COR-L47 (cell line): ENCODE measurements around the gene RAB7A.
"Not testable (repeated sequence)": the region's sequence is repeated elsewhere in the genome, so short reads cannot be mapped to it uniquely, and the experiment has no call there.

ENCODE experiments used
- DNase-seq: peaks from one replicate; lab custom pipeline; 2025; lab: John Stamatoyannopoulos, UW

The RAB7A gene

DNA sequence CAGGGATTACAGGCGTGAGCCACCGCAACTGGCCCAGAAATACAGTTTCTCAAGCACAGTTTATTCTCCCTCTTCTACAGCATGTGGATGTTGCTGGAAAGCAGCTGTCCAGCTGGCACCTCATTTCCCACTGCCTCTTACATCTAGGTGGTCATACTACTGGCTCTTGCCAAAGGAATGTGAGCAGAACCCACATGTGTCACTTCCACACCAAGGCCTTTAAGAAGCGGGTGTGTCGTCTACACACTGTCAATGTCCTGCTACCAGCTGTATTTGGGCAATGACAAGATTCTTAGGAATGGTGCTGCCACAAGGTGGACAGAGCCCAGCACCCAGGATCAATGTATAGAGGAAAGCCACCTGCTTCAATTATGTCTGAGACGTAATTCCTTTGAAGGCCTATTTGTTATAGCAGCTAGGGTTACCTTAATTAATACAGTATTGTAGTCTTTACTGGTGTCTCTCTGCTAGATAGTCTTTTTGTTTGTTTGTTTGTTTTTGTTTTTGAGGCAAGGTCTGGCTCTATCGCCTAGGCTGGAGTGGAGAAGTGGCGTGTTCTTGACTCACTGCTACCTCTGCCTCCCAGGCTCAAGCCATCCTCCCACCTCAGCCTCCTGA, 15.1 kb upstream of the RAB7A start:
- no peak for DNase-seq

DNA sequence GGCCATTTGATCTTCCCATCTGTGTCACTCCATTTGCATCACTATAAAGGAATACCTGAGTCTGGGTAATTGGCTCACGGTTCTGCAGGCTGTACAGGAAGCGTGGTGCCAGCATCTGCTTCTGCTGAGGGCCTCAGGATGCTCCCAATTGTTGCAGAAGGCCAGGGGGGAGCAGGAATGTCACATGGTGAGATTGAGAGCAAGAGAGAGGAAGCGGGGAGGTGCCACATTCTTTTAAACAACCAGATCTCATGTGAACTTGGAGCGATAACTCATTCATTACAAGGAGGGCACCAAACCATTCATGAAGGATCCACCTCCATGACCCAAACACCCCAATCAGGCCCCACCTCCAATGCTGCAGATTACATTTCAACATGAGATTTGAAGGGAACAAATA, 13.1 kb upstream of the RAB7A start:
- DNase-seq = no peak

DNA sequence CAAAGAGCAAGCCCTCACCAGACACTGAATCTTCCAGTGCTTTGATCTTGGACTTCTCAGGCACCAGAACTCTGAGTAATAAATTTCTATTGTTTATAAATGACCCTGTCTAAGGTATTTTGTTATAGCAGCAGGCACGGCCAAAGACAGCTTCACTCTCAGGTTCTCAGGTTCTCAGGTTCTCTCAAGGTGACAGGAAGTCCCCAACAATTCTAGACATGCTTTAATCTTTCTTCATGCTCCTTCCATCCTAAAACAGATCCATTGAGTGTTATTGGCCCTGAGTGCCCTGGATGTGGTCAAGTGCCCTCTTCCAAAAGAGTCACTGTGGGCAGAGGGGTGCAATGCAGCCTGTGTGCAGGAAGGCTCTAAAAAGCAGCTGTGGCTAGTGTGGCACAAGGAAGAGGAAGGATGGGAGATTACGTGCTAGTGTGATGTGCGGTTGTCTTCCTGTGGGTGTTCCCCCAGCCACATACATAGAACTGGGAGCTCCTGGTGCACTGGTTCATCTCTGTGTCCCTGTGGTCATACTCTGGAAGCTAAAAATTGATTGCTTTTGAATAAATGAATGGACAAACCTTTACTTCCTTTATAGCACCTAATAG, 11.0 kb upstream of the RAB7A start:
- DNase-seq = no peak

DNA sequence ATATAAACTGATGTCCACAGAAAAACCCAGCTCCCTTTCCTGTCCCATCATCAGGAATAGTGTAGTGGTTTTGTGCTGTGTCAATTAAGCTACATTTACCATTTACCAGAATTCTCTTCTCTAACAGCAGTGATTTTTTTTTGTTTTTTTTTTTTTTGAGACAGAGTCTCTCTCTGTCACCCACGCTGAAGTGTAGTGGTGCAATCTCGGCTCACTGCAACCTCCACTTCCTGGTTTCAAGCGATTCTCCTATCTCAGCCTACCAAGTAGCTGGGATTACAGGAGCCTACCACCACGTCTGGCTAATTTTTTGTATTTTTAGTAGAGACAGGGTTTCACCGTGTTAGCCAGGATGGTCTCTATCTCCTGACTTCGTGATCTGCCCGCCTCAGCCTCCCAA, 7.1 kb upstream of the RAB7A start:
- not testable (repeated sequence) for DNase-seq

GRCh38 chr3:128720891-128721290, 5.1 kb upstream of the RAB7A start:
- DNase-seq = no peak

DNA sequence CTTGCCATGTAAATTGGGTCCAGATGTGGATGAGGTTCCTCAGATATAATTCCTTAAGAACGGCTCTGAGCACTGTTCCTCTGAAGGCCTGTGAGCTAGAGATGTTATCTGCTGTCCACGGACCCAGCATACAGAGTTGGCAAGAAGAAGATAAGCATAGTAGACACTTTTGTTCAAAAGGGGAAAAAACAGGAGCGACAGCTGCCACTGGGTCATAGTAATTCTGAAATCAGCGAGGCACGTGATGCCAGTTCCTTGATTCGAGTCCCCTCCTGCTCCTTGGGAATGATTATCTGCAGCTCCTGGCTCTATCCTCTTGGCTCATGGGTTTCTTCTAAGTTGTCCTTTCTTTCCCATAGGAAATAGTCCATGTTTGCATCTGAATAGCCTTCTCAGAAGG, 2.5 kb upstream of the RAB7A start:
- no peak for DNase-seq

GRCh38 chr3:128725547-128726022, 398 bp upstream of the RAB7A start:
- no peak for DNase-seq

DNA sequence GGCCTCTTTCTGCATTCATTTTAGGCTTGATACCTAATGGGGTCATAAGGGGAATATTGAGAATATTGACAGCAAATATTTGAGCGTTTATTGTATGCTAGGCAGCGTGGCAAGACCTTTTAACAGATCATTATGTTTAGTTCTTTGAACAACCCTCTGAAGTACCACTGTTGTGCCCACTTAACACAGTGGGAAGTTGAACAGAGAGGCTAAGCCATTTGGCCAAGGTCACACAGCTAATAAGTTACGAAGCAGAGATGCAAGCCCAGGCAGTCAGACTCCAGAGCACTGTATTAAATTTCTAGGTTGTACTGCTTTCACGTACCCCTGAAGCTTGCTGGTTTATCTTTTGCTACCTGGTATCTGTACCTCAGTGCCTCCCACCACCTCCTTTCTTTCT, 1.1 kb downstream of the RAB7A start:
- no peak for DNase-seq

DNA sequence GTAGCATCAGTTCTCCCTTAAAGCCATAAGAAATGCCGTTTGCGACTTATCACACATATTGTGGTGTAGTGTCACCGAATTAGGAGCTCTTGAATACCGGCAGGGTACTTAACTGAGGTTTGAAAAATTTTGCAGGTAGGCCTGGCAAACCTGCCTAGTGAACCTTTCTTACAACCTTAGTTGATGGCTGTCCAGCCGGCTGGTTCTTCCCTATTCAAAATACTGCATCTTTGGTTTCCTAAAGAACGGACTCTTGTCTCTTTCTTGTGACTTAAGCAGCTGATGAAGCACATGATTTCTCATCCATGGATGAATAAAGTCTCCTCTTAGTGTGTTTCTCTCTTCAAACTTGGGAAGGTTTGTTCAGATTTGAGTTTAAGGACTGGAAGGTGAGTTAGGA, 1.5 kb downstream of the RAB7A start:
- no peak for DNase-seq

- DNase-seq = no peak
Measured at GRCh38 chr3:128727996-128728395, 2.0 kb downstream of the RAB7A start.

DNA sequence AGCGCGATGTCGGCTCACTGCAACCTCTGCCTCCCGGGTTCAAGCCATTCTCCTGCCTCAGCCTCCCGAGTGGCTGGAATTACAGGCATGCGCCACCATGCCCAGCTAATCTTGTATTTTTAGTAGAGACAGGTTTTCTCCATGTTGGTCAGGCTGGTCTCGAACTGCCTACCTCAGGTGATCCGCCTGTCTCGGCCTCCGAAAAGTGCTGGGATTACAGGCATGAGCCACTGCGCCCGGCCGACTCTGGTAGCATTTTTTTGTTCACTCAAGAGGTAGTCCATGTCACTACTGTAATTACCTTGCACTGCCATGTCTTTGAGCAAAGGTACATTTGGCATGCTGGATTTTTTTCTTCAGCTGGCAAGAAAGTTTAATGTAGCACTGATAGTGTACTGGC, 2.5 kb downstream of the RAB7A start:
- not testable (repeated sequence) for DNase-seq

- DNase-seq = no peak
Measured at GRCh38 chr3:128730471-128730870, 4.5 kb downstream of the RAB7A start.

GRCh38 chr3:128734523-128735189, 8.7 kb downstream of the RAB7A start:
- DNase-seq = no peak

DNA sequence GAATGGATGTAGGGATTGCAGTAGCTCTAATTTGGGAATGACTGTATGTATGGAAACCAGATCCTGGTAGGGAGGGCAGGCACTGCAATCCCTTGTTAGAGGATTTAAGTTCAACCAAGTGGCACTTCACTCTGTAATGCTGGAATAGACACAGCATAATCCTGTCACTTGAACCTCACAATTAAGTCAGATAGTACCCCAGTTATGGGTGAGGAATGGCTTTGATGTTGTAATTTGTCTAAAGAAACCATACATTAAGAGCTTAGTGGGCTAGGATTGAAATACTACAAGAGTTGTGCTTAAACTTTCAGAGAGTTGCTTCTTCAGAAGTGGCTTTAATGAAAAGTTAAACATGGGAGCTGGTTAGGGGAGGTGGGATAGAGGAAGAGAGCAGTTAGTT, 9.3 kb downstream of the RAB7A start:
- no peak for DNase-seq

DNA sequence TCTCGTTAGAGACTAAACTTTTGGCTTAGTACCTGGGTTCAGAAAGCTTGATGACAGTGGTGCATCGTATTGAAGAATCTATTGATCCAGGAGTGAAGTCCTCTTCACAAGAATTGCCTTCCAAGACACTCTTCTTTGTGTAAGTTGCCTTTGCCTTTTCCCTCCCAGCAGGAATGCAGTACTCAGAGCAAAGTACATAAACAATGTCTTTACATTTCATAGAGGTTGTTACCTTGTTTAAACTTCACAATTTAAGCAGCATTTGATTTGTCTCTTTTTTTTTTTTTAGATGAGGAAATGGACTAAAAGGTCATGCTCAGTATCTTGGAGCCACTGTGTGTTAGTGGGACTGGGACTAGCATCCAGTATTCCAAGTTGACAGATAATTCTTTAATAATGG, 9.9 kb downstream of the RAB7A start:
- DNase-seq = no peak

DNA sequence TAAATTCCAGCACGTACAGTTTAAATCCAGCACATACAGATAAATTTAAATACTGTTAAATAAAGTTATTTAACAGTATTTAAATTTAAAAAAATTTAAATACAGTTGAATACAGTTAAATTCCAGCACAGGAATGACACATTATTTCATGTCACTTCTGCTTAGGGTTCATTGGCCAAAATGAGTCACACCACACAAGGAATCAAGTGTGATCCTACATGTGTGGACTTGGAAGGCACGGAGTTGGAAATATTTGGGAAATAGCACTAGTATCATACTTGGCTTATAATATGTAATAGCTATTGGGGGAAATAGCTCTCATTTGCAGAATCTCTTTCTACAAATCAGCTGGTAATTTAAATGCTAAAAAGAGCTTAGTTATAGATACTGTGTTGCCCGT, 10.6 kb downstream of the RAB7A start:
- no peak for DNase-seq

DNA sequence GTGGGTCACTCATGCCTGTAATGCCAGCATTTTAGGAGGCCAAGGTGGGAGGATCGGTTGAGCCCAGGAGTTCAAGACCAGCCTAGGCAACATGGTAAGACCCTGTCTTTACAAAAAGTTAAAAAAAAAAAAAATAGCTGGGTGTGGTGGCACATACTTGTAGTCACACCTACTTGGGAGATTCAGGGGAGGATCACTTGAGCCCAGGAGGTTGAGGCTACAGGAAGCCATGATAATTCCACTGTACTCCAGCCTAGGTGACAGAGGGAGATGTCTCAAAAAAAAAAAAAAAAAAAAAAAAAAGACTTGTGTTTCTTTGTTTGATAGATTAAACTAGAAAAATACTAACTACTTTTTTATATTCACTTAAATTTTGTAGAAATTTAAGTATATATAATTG, 14.6 kb downstream of the RAB7A start:
- no peak for DNase-seq

DNA sequence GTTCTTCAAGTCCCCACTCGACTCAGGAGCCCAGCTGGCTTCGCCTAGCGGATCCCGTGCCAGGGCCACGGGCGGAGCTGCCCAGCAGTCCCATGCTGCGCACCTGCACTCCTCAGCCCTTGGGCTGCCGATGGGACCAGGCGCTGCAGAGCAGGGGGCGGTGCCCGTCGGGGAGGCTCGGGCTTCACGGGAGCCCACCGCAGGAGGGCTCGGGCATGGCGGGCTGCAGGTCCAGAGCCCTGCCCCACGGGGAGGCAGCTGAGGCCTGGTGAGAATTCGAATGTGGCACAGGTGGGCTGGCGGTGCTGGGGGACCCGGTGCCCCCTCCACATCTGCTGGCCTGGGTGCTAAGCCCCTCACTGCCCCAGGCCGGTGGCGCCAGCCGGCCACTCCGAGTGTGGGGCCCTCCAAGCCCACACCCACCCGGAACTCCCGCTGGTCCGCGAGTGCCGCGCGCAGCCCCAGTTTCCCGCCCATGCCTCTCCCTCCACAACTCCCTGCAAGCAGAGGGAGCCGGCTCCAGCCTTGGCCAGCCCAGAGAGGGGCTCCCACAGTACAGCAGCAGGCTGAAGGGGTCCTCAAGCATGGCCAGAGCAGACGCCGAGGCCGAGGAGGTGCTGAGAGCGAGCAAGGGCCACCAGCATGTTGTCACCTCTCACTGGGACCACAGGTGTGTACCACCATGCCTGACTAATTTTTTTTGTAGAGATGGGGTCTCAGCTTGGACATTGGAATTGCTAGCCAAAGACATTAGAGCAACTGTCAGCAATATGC, 17.0 kb downstream of the RAB7A start:
- DNase-seq = no peak

- DNase-seq = no peak
Measured at GRCh38 chr3:128745742-128746141, 19.8 kb downstream of the RAB7A start.

DNA sequence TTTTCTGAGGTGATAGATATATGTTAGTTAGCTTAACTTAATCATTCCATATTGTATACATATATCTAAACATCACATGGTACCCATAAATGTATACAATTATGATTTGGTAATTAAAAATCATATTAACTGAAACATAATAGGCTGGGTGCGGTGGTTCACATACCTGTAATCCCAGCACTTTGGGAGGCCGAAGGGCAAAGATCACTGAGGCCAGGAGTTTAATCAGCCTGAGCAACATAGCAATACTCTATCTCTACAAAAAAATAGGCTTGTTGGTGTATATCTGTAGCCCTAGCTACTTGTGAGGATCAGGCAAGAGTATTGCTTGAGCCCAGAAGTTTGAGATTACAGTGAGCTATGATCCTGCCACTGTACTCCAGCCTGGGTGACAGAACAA, 20.9 kb downstream of the RAB7A start:
- DNase-seq = no peak

- no peak for DNase-seq
Measured at GRCh38 chr3:128748557-128748956, 22.6 kb downstream of the RAB7A start.

GRCh38 chr3:128749035-128749434, 23.1 kb downstream of the RAB7A start:
- DNase-seq = no peak

DNA sequence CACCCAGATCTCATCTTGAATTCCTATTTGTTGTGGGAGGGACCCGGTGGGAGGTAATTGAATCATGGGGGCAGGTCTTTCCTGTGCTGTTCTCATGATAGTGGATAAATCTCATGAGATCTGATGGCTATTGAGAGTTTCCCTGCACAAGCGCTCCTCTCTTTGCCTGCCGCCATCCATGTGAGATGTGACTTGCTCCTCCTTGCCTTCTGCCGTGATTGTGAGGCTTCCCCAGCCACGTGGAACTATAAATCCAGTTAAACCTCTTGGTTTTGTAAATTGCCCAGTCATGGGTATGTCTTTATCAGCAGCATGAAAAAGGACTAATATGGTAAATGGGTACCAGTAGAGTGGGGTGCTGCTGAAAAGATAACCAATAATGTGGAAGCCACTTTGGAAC, 23.6 kb downstream of the RAB7A start:
- not testable (repeated sequence) for DNase-seq
